ENCODE measurements around the gene KLF11. TPM values are rescaled to one million over a fixed set of nuclear protein-coding genes. Genes with fewer than 3 reads are reported as not detected.

KLF11 gene
- total and polyA plus RNA-seq, 2 of the 8 experiments (the other 6 are each of a cell fraction or from before 2014, with no cell fraction given): 6.4 to 10.1 TPM

DNA sequence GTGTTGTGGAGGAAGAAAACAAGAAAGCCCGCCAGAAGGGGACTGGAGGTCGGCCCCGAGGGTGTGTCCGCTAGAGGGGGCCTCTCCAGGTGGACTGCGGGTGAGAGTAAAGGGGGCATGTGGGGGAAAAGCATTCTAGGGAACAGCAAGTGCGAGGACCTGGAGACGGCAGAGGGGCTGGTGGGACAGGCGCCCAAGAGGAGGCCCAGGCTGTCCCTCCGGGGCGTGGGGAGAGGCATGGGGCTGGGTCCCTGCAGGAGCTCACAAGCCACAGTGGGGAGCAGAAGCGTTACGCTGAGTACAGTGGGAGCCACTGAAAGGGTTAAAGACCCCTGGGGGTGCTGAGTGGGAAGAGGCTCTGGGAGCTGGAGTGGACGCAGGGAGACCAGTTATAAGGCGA, 1.6 kb upstream of the KLF11 start:
- TF ChIP-seq JUND (IDR thresholded peaks at IDR 0.05; ENCODE audit: low read length): no peak
- TF ChIP-seq RBBP5 (IDR thresholded peaks at IDR 0.05; ENCODE audit: borderline replicate concordance, low read depth, low read length): no peak
- H3K4me2 ChIP-seq (ENCODE audit: insufficient read depth in 1 of 2, low read depth in 2 of 2, low read length in 2 of 2): peak overlapping the region; percentile 90 to 98; a peak in 3 of 4 replicates
- H3K14ac ChIP-seq (ENCODE audit: insufficient read length): no peak overlapping the region
- peaks cover 0 to 8% of the 10 kb centered on the region in 2 experiments; a peak in 1 of 4 replicates for H3K9me3 ChIP-seq (ENCODE audit: insufficient read depth in 2 of 2, low read depth in 1 of 2, low read length in 1 of 2)
- H2AFZ ChIP-seq (ENCODE audit: low read length): no peak overlapping the region
- no peak overlapping the region for H3K18ac ChIP-seq (ENCODE audit: extremely low read depth, low read length)
- peaks cover 0 to 26% (median 18%) of the 10 kb centered on the region in 4 experiments; a peak in 6 of 7 replicates for H3K27me3 ChIP-seq (replicated peaks in 1 of 4; ENCODE audit: control insufficient read depth in 3 of 4, extremely low read depth in 1 of 4, insufficient read depth in 3 of 4, low read length in 3 of 4)
- H3K27ac ChIP-seq (ENCODE audit: low read depth, low read length): no peak overlapping the region
- no peak overlapping the region for H4K8ac ChIP-seq (ENCODE audit: extremely low read depth, insufficient read depth, low read length)
- no peak overlapping the region for H3K23ac ChIP-seq (ENCODE audit: insufficient read length)
- no peak overlapping the region for H3K4ac ChIP-seq (replicated peaks; ENCODE audit: insufficient read length, low read depth, low read length)
- no peak overlapping the region for H3K56ac ChIP-seq (replicated peaks; ENCODE audit: insufficient read length, low read depth, low read length)
- H3K23me2 ChIP-seq (ENCODE audit: low read depth, low read length): peaks cover 8% of the 10 kb centered on the region; the same call in 1 of the 2 replicates
- peaks cover 0 to 5% (median 2%) of the 10 kb centered on the region in 4 experiments; a peak in 3 of 7 replicates for H3K4me1 ChIP-seq (replicated peaks in 1 of 4; ENCODE audit: control insufficient read depth in 3 of 4, insufficient read depth in 4 of 4, low read length in 3 of 4)
- H4K5ac ChIP-seq (ENCODE audit: insufficient read length, low read depth, low read length): no peak overlapping the region
- FAIRE-seq: no peak
- no peak overlapping the region for H2BK5ac ChIP-seq (ENCODE audit: low read depth, low read length)
- H4K20me1 ChIP-seq (replicated peaks in 1 of 2; ENCODE audit: control insufficient read depth in 1 of 2, insufficient read depth in 2 of 2, low read length in 2 of 2): peaks cover 0 to 3% of the 10 kb centered on the region in 2 experiments
- no peak overlapping the region for H2BK20ac ChIP-seq (ENCODE audit: low read length)
- no peaks in the 10 kb centered on the region for H3K79me2 ChIP-seq (ENCODE audit: control insufficient read depth in 1 of 2, insufficient read depth in 2 of 2, low read length in 2 of 2)
- ChIA-PET CTCF (ENCODE audit: partially characterized antibody) (interaction anchor here (0.7 to 1.9 kb wide), 6 partner anchors 9 to 198 kb away, joined by 3 to 11 read pairs (median 5); partner anchors contain the start of gene TAF1B), POLR2A (ENCODE audit: partially characterized antibody) (interaction anchor here (0.6 to 4.2 kb wide), 6 partner anchors 8 to 60 kb away, joined by 3 to 32 read pairs (median 5); no protein-coding TSS in a partner anchor)
- H3K9ac ChIP-seq (replicated peaks in 1 of 4; ENCODE audit: extremely low read depth in 1 of 4, low read depth in 3 of 4, low read length in 3 of 4): no peak overlapping the region
- 96% methylated on average over 12 of the region's 14 CpGs; no CpG with 5 or more reads in 1 of the 2 experiments for WGBS, 2 experiments (ENCODE audit: extremely low coverage in 1 of 2, insufficient coverage in 1 of 2, insufficient read length in 1 of 2, insufficient replicate concordance in 2 of 2, low coverage in 1 of 2, low lambda C conversion rate in 2 of 2, missing lambda C conversion rate in 1 of 2)
- DNase-seq (ENCODE audit: low read depth in 1 of 2, low spot score in 2 of 2): no peak
- H3K79me1 ChIP-seq (ENCODE audit: low read depth, low read length): no peaks in the 10 kb centered on the region; the same call in 1 of the 2 replicates
- no peak overlapping the region for H4K91ac ChIP-seq (replicated peaks; ENCODE audit: insufficient read length, low read length)
- H3K4me3 ChIP-seq (ENCODE audit: extremely low read depth in 1 of 4, insufficient read depth in 2 of 4, low read depth in 3 of 4, low read length in 4 of 4): peak overlapping the region in 3 of 4 experiments; percentile 49 to 72 (median 54); a peak in 3 of 8 replicates
- H3K36me3 ChIP-seq (ENCODE audit: control insufficient read depth in 2 of 4, insufficient read depth in 4 of 4, low read length in 3 of 4): 0 out of 8 replicates have a peak, but pooled peaks cover 0 to 2% (median 0%) of the 10 kb centered on the region in 4 experiments
- no peak overlapping the region for H2BK120ac ChIP-seq (replicated peaks; ENCODE audit: low read depth, low read length)
- H2BK12ac ChIP-seq (ENCODE audit: low read depth, low read length): no peak overlapping the region
- no peak overlapping the region for H2AK5ac ChIP-seq (ENCODE audit: low read depth, low read length)
- no peak overlapping the region for H2BK15ac ChIP-seq (ENCODE audit: low read length)
